Fibroblast of villous mesenchyme (primary cell): ENCODE data around the gene ANKH. TPM values are rescaled to one million over a fixed set of nuclear protein-coding genes. Genes with fewer than 3 reads are reported as not detected.

Source experiments
- DNase-seq: peaks from one replicate; pipeline ENCODE4 v3.0.0-alpha.2; 2010; ENCODE audit warnings: low read depth
- H3K4me3 ChIP-seq: 2 replicates; pipeline ENCODE4 v1.5.1; 2011; ENCODE audit warnings: low read depth, mild to moderate bottlenecking, low read length
- CTCF ChIP-seq: IDR thresholded peaks from 2 replicates; pipeline ENCODE4 v1.5.1; 2012; ENCODE audit warnings: low read depth, mild to moderate bottlenecking, low read length; ENCODE audit not compliant: insufficient read depth
- total RNA-seq: library from RNA; depleted of rRNA; stranded (reverse); fragments of >200 nt; gene quantifications from 2 replicates; pipeline ENCODE4 v1.2.3, GENCODE V29; 2012

Gene ANKH
- total RNA-seq, 1 donor = 8.2 TPM

GRCh38 chr5:14767735-14768507 is 103.7 kb downstream of the ANKH start:
- TF ChIP-seq CTCF = no peak
- H3K4me3 ChIP-seq = no peak overlapping the region
- DNase-seq = no peak

GRCh38 chr5:14767053-14767452 is 104.5 kb downstream of the ANKH start:
- no peak for DNase-seq

GRCh38 chr5:14766584-14766983 is 105.0 kb downstream of the ANKH start:
- H3K4me3 ChIP-seq = no peak overlapping the region
- DNase-seq = no peak
- TF ChIP-seq CTCF = no peak

More at GRCh38 chr5:14767053-14767452, 104.5 kb downstream of the ANKH start:
- no peak for TF ChIP-seq CTCF
- H3K4me3 ChIP-seq = no peak overlapping the region

GRCh38 chr5:14765587-14765986 is 106.0 kb downstream of the ANKH start:
- H3K4me3 ChIP-seq = no peak overlapping the region
- no peak for TF ChIP-seq CTCF
- no peak for DNase-seq

GRCh38 chr5:14762549-14763216 is 108.9 kb downstream of the ANKH start:
- H3K4me3 ChIP-seq = no peak overlapping the region
- no peak for TF ChIP-seq CTCF
- no peak for DNase-seq

- H3K4me3 ChIP-seq = no peak overlapping the region
- DNase-seq = no peak
- TF ChIP-seq CTCF = no peak
Measured at GRCh38 chr5:14760548-14761002, 111.0 kb downstream of the ANKH start.
